Peyer's patch (tissue), 4 donors: ENCODE data around the gene FCAR.

Experiments
- CTCF ChIP-seq, 6 experiments: fragments of 450-650 bp in 4 of 6; fragments of 200-600 bp in 2 of 6; sonication (generic) in 1 of 6; IDR thresholded peaks; one replicate each; pipeline ENCODE4 v1.5.1; 2017 to 2019; ENCODE audit warnings: antibody characterized with exemption in 6 of 6, mild to moderate bottlenecking in 3 of 6, moderate library complexity in 1 of 6
- POLR2A ChIP-seq, 2 donors: fragments of 450-650 bp; IDR thresholded peaks; one replicate each; pipeline ENCODE4 v1.5.1; 2017; ENCODE audit warnings: antibody characterized with exemption in 2 of 2, mild to moderate bottlenecking in 2 of 2, moderate library complexity in 2 of 2

GRCh38 chr19:54871696-54872095, 2.3 kb upstream of the FCAR start:
- TF ChIP-seq POLR2A (IDR thresholded peaks at IDR 0.05) (no peak), CTCF (IDR thresholded peaks at IDR 0.05) (no peak)
